ENCODE results near the gene MT1E. TPM values are rescaled to one million over a fixed set of nuclear protein-coding genes. Genes with fewer than 3 reads are reported as not detected.

The MT1E gene
- total and polyA plus RNA-seq, 2 of the 13 experiments (the other 11 are each of a cell fraction or from before 2014, with no cell fraction given): 110 to 1,072 TPM

GRCh38 chr16:56637814-56638750 is 12.5 kb downstream of the MT1E start, which contains the start of gene MT1A (continued):
- peak; percentile 49; the same call in 1 of the 2 replicates for TF ChIP-seq ZNF704 (CRISPR knock-in tag; IDR thresholded peaks at IDR 0.05; ENCODE audit: borderline replicate concordance)
- no peak for TF ChIP-seq HMG20A (CRISPR knock-in tag; IDR thresholded peaks at IDR 0.05; ENCODE audit: borderline replicate concordance)
- TF ChIP-seq TCF12 (IDR thresholded peaks at IDR 0.05): no peak
- TF ChIP-seq TCF12 (CRISPR knock-in tag; IDR thresholded peaks at IDR 0.05): 0 out of 2 replicates have a peak, but pooled peaks have one; percentile 44
- TF ChIP-seq, protein P1, sequence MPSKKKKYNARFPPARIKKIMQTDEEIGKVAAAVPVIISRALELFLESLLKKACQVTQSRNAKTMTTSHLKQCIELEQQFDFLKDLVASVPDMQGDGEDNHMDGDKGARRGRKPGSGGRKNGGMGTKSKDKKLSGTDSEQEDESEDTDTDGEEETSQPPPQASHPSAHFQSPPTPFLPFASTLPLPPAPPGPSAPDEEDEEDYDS (CRISPR knock-in tag; IDR thresholded peaks at IDR 0.05): peak; percentile 73
- TF ChIP-seq, protein P2, sequence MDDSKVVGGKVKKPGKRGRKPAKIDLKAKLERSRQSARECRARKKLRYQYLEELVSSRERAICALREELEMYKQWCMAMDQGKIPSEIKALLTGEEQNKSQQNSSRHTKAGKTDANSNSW (CRISPR knock-in tag; IDR thresholded peaks at IDR 0.05; ENCODE audit: borderline replicate concordance): no peak
- TF ChIP-seq, protein P3, sequence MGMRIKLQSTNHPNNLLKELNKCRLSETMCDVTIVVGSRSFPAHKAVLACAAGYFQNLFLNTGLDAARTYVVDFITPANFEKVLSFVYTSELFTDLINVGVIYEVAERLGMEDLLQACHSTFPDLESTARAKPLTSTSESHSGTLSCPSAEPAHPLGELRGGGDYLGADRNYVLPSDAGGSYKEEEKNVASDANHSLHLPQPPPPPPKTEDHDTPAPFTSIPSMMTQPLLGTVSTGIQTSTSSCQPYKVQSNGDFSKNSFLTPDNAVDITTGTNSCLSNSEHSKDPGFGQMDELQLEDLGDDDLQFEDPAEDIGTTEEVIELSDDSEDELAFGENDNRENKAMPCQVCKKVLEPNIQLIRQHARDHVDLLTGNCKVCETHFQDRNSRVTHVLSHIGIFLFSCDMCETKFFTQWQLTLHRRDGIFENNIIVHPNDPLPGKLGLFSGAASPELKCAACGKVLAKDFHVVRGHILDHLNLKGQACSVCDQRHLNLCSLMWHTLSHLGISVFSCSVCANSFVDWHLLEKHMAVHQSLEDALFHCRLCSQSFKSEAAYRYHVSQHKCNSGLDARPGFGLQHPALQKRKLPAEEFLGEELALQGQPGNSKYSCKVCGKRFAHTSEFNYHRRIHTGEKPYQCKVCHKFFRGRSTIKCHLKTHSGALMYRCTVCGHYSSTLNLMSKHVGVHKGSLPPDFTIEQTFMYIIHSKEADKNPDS (CRISPR knock-in tag; IDR thresholded peaks at IDR 0.05): no peak
- 0 out of 2 replicates have a peak, but pooled peaks have one; percentile 37 for TF ChIP-seq ZNF318 (CRISPR knock-in tag; IDR thresholded peaks at IDR 0.05)
- no peak for TF ChIP-seq TFDP2 (CRISPR knock-in tag; IDR thresholded peaks at IDR 0.05)
- TF ChIP-seq FOSL2 (CRISPR knock-in tag; IDR thresholded peaks at IDR 0.05): 0 out of 2 replicates have a peak, but pooled peaks have one; percentile 17
- 0 out of 2 replicates have a peak, but pooled peaks have one; percentile 25 for TF ChIP-seq ZNF354B (CRISPR knock-in tag; IDR thresholded peaks at IDR 0.05)
- TF ChIP-seq PHB2 (IDR thresholded peaks at IDR 0.05; ENCODE audit: partially characterized antibody): no peak

All from HepG2 (cell line).